Mesenchymal stem cell (in vitro differentiated cells and primary cell): ENCODE results near the gene TOR4A.
A peak's percentile ranks its signal among the peaks of the same experiment; 100 is the strongest.

Experiments used
- DNase-seq: peaks from one replicate; pipeline ENCODE4 v3.0.0-alpha.2; 2013
- H2AFZ ChIP-seq: one replicate; pipeline ENCODE4 v1.6.1; 2013; ENCODE audit warnings: low read depth, mild to moderate bottlenecking, control low read depth, inconsistent platforms, low read length, moderate library complexity
- H2AK5ac ChIP-seq: 2 replicates; pipeline ENCODE4 v1.6.1; 2013; ENCODE audit warnings: low read length, moderate library complexity, mild to moderate bottlenecking, inconsistent platforms; ENCODE audit not compliant: severe bottlenecking
- H2BK120ac ChIP-seq: one replicate; pipeline ENCODE4 v1.6.1; 2013; ENCODE audit warnings: low read depth, mild to moderate bottlenecking, inconsistent platforms, low read length, moderate library complexity
- H2BK12ac ChIP-seq, 2 experiments: one replicate each; pipeline ENCODE4 v1.6.1; 2013; ENCODE audit warnings: inconsistent platforms in 2 of 2, low read length in 2 of 2, mild to moderate bottlenecking in 2 of 2, moderate library complexity in 2 of 2, control low read depth in 1 of 2
- H2BK15ac ChIP-seq: one replicate; pipeline ENCODE4 v1.6.1; 2013; ENCODE audit warnings: mild to moderate bottlenecking, low read depth, inconsistent platforms; ENCODE audit not compliant: poor library complexity, severe bottlenecking
- H2BK5ac ChIP-seq: 2 replicates; pipeline ENCODE4 v1.6.1; 2013; ENCODE audit warnings: low read depth, mild to moderate bottlenecking, low read length, control low read depth, inconsistent platforms; ENCODE audit not compliant: poor library complexity, severe bottlenecking
- H3K14ac ChIP-seq, 2 experiments: one replicate each; pipeline ENCODE4 v1.6.1; 2013; ENCODE audit warnings: inconsistent platforms in 2 of 2, low read length in 2 of 2, control low read depth in 1 of 2, mild to moderate bottlenecking in 1 of 2, moderate library complexity in 1 of 2
- H3K18ac ChIP-seq, 2 experiments: one replicate each; pipeline ENCODE4 v1.6.1; 2013; ENCODE audit warnings: inconsistent platforms in 2 of 2, low read length in 2 of 2, control low read depth in 1 of 2, low read depth in 1 of 2, mild to moderate bottlenecking in 1 of 2
- H3K23ac ChIP-seq, 2 experiments: one replicate each; pipeline ENCODE4 v1.6.1; 2013; ENCODE audit warnings: inconsistent platforms in 2 of 2, low read length in 2 of 2, mild to moderate bottlenecking in 2 of 2, moderate library complexity in 2 of 2, control low read depth in 1 of 2
- H3K27ac ChIP-seq: 2 replicates; pipeline ENCODE4 v1.5.1; 2013; ENCODE audit warnings: mild to moderate bottlenecking, moderate library complexity, low read length, control low read depth, inconsistent platforms; ENCODE audit not compliant: poor library complexity, severe bottlenecking
- H3K27me3 ChIP-seq, 2 experiments: 2 replicates each; pipeline versions ENCODE4 v1.6.1 to v1.7.0; 2013; ENCODE audit warnings: low read length in 2 of 2, mild to moderate bottlenecking in 2 of 2, moderate library complexity in 2 of 2, control low read depth in 1 of 2, inconsistent platforms in 1 of 2; ENCODE audit not compliant: control insufficient read depth in 1 of 2, insufficient read depth in 1 of 2
- H3K36me3 ChIP-seq, 2 experiments: 2 replicates each; pipeline versions ENCODE4 v1.6.1 to v1.7.0; 2013; ENCODE audit warnings: low read length in 2 of 2, control low read depth in 1 of 2, inconsistent platforms in 1 of 2, low read depth in 1 of 2, mild to moderate bottlenecking in 1 of 2; ENCODE audit not compliant: insufficient read depth in 2 of 2, control insufficient read depth in 1 of 2
- H3K4ac ChIP-seq, 2 experiments: one replicate each; pipeline ENCODE4 v1.6.1; 2013; ENCODE audit warnings: inconsistent platforms in 2 of 2, low read length in 2 of 2, mild to moderate bottlenecking in 2 of 2, moderate library complexity in 2 of 2, control low read depth in 1 of 2, low read depth in 1 of 2
- H3K4me1 ChIP-seq: 2 replicates; pipeline ENCODE4 v1.6.1; 2013; ENCODE audit warnings: low read depth, low read length, control low read depth; ENCODE audit not compliant: control insufficient read depth, insufficient read depth
- H3K4me2 ChIP-seq: 2 replicates; pipeline ENCODE4 v1.6.1; 2013; ENCODE audit warnings: low read length, mild to moderate bottlenecking, inconsistent platforms; ENCODE audit not compliant: poor library complexity, severe bottlenecking
- H3K4me3 ChIP-seq, 2 experiments: 2 replicates each; pipeline versions ENCODE4 v1.5.1 to v1.7.0; 2013; ENCODE audit warnings: low read length in 2 of 2, mild to moderate bottlenecking in 2 of 2, control low read depth in 1 of 2, low read depth in 1 of 2; ENCODE audit not compliant: insufficient read depth in 1 of 2
- H3K79me1 ChIP-seq: replicated peaks from 2 replicates; pipeline ENCODE4 v1.6.1; 2013; ENCODE audit warnings: mild to moderate bottlenecking, control low read depth, low read length, inconsistent platforms; ENCODE audit not compliant: poor library complexity, severe bottlenecking
- H3K9ac ChIP-seq: 2 replicates; pipeline ENCODE4 v1.7.0; 2013; ENCODE audit warnings: mild to moderate bottlenecking, low read length, moderate library complexity
- H3K9me3 ChIP-seq: 2 replicates; pipeline ENCODE4 v1.7.0; 2013; ENCODE audit warnings: mild to moderate bottlenecking, low read length; ENCODE audit not compliant: control insufficient read depth
- H4K8ac ChIP-seq: one replicate; pipeline ENCODE4 v1.6.1; 2013; ENCODE audit warnings: inconsistent platforms, mild to moderate bottlenecking, low read length, moderate library complexity
- H4K91ac ChIP-seq: one replicate; pipeline ENCODE4 v1.6.1; 2013; ENCODE audit warnings: mild to moderate bottlenecking, low read length, inconsistent platforms
- WGBS: methylation state at CpG from one replicate; pipeline ENCODE4 v1.1.7; 2013; ENCODE audit warnings: mixed read lengths; 5-methylcytosine and 5-hydroxymethylcytosine counted together

Gene TOR4A

GRCh38 chr9:137275588-137276472 is 1.7 kb upstream of the TOR4A start:
- Histone ChIP-seq H2BK120ac (peak overlapping the region; percentile 95), H3K14ac (peak overlapping the region in 1 of 2 experiments; percentile 87), H2BK12ac (peak overlapping the region; percentile 95 to 97), H2AK5ac (no peak overlapping the region), H4K8ac (peak overlapping the region; percentile 66), H4K91ac (peak overlapping the region; percentile 99), H3K36me3 (peaks cover 25 to 67% of the 10 kb centered on the region in 2 experiments), H3K27ac (no peak overlapping the region), H3K4me3 (no peak overlapping the region), H3K9me3 (no peaks in the 10 kb centered on the region), H3K27me3 (peaks cover 0 to 29% of the 10 kb centered on the region in 2 experiments), H3K9ac (no peak overlapping the region), H2BK5ac (peak overlapping the region; percentile 36), H3K79me1 (peaks cover 42% of the 10 kb centered on the region), H2BK15ac (peak overlapping the region; percentile 100), H3K4me1 (peaks cover 59% of the 10 kb centered on the region), H3K4me2 (no peak overlapping the region), H3K4ac (peak overlapping the region; percentile 45 to 97), H3K18ac (peak overlapping the region; percentile 88 to 98), H2AFZ (no peak overlapping the region), H3K23ac (no peak overlapping the region)
- no peak for DNase-seq
- 90% methylated on average over 24 of the region's 24 CpGs for WGBS

- 49% methylated on average over 28 of the region's 30 CpGs for WGBS
- H2BK120ac ChIP-seq, result peak overlapping the region; percentile 98
Measured at GRCh38 chr9:137276473-137277328, 825 bp upstream of the TOR4A start.

GRCh38 chr9:137278061-137278701 is 655 bp downstream of the TOR4A start:
- Histone ChIP-seq H3K4ac (peak overlapping the region; percentile 82 to 95), H3K9me3 (no peaks in the 10 kb centered on the region), H2AK5ac (no peak overlapping the region), H3K27ac (peak overlapping the region; percentile 84), H3K79me1 (peaks cover 39% of the 10 kb centered on the region), H2BK5ac (peak overlapping the region; percentile 37), H3K18ac (peak overlapping the region; percentile 88 to 96), H3K36me3 (peaks cover 6 to 55% of the 10 kb centered on the region in 2 experiments), H2BK12ac (peak overlapping the region; percentile 69 to 92), H3K27me3 (peaks cover 0 to 44% of the 10 kb centered on the region in 2 experiments), H4K8ac (peak overlapping the region; percentile 93), H3K14ac (peak overlapping the region in 1 of 2 experiments; percentile 90), H3K4me2 (peak overlapping the region; percentile 80), H3K9ac (no peak overlapping the region), H4K91ac (peak overlapping the region; percentile 95), H3K4me3 (peak overlapping the region; percentile 63 to 70), H2AFZ (no peak overlapping the region), H3K4me1 (peaks cover 71% of the 10 kb centered on the region), H2BK120ac (peak overlapping the region; percentile 96), H3K23ac (peak overlapping the region in 1 of 2 experiments; percentile 51), H2BK15ac (peak overlapping the region; percentile 92)
- 4% methylated on average over 36 of the region's 54 CpGs for WGBS
- DNase-seq, result no peak

More at GRCh38 chr9:137276473-137277328, 825 bp upstream of the TOR4A start:
- no peaks in the 10 kb centered on the region for H3K9me3 ChIP-seq
- H3K4me3 ChIP-seq, result peak overlapping the region in 1 of 2 experiments; percentile 70
- peak overlapping the region; percentile 85 to 97 for H3K4ac ChIP-seq
- peak overlapping the region; percentile 41 for H3K9ac ChIP-seq
- peaks cover 19 to 68% of the 10 kb centered on the region in 2 experiments for H3K36me3 ChIP-seq
- H2BK12ac ChIP-seq, result peak overlapping the region; percentile 95 to 97
- H3K23ac ChIP-seq, result no peak overlapping the region
- peak overlapping the region; percentile 88 to 98 for H3K18ac ChIP-seq
- H3K79me1 ChIP-seq, result peaks cover 42% of the 10 kb centered on the region
- H3K27me3 ChIP-seq, result peaks cover 0 to 37% of the 10 kb centered on the region in 2 experiments
- H2AFZ ChIP-seq, result no peak overlapping the region
- DNase-seq, result peak; percentile 81
- peak overlapping the region; percentile 55 for H2AK5ac ChIP-seq
- H3K4me1 ChIP-seq, result peaks cover 65% of the 10 kb centered on the region
- peak overlapping the region in 1 of 2 experiments; percentile 47 for H3K14ac ChIP-seq
- H2BK15ac ChIP-seq, result peak overlapping the region; percentile 100
- H3K27ac ChIP-seq, result peak overlapping the region; percentile 84
- peak overlapping the region; percentile 99 for H4K91ac ChIP-seq
- peak overlapping the region; percentile 94 for H4K8ac ChIP-seq
- H2BK5ac ChIP-seq, result no peak overlapping the region
- peak overlapping the region; percentile 80 for H3K4me2 ChIP-seq
